Loucy (cell line): Measurements from ENCODE around the gene TJP2.

Source experiments
- H2AFZ ChIP-seq: fragments of 200-600 bp; sonication (generic); 2 replicates; pipeline ENCODE4 v1.6.0; 2016; ENCODE audit warnings: antibody characterized with exemption, mild to moderate bottlenecking, low read length, moderate library complexity
- H3F3A ChIP-seq: fragments of 200-600 bp; 2 replicates; pipeline ENCODE4 v1.6.0; 2016; ENCODE audit warnings: antibody characterized with exemption, low read depth, mild to moderate bottlenecking
- H3K27me3 ChIP-seq: fragments of 200-600 bp; sonication (generic); 2 replicates; pipeline ENCODE4 v1.6.1; 2014; ENCODE audit warnings: low read length, mild to moderate bottlenecking; ENCODE audit not compliant: insufficient read depth, poor library complexity, severe bottlenecking
- H3K36me3 ChIP-seq: fragments of 200-600 bp; sonication (generic); 2 replicates; pipeline ENCODE4 v1.6.1; 2016; ENCODE audit warnings: low read length; ENCODE audit not compliant: insufficient read depth
- H3K4me1 ChIP-seq: fragments of 200-600 bp; sonication (generic); 2 replicates; pipeline ENCODE4 v1.5.1; 2014; ENCODE audit warnings: low read length, mild to moderate bottlenecking; ENCODE audit not compliant: insufficient read depth, poor library complexity, severe bottlenecking
- H3K4me2 ChIP-seq: fragments of 200-600 bp; sonication (generic); 2 replicates; pipeline ENCODE4 v1.6.0; 2014; ENCODE audit warnings: antibody characterized with exemption, low read length, low read depth, mild to moderate bottlenecking; ENCODE audit not compliant: poor library complexity, severe bottlenecking
- H3K4me3 ChIP-seq: fragments of 200-600 bp; sonication (generic); 2 replicates; pipeline ENCODE4 v1.5.1; 2014; ENCODE audit warnings: low read length, mild to moderate bottlenecking, mixed read lengths; ENCODE audit not compliant: poor library complexity, severe bottlenecking
- H3K79me2 ChIP-seq: fragments of 200-600 bp; sonication (generic); 2 replicates; pipeline ENCODE4 v1.6.1; 2014; ENCODE audit warnings: low read length; ENCODE audit not compliant: insufficient read depth
- H3K9ac ChIP-seq: fragments of 200-600 bp; sonication (generic); 2 replicates; pipeline ENCODE4 v1.6.0; 2014; ENCODE audit warnings: mild to moderate bottlenecking, low read depth, low read length, moderate library complexity; ENCODE audit not compliant: poor library complexity, severe bottlenecking
- H3K9me2 ChIP-seq: fragments of 200-600 bp; sonication (generic); replicated peaks from 2 replicates; pipeline ENCODE4 v1.6.1; 2016; ENCODE audit warnings: low read depth, low read length, mixed read lengths
- H3K9me3 ChIP-seq: fragments of 200-600 bp; sonication (generic); 2 replicates; pipeline ENCODE4 v1.6.1; 2014; ENCODE audit warnings: mild to moderate bottlenecking, antibody characterized with exemption, low read length, low read depth; ENCODE audit not compliant: insufficient read depth
- H4K20me1 ChIP-seq: fragments of 200-600 bp; sonication (generic); 2 replicates; pipeline ENCODE4 v1.6.0; 2014; ENCODE audit warnings: antibody characterized with exemption, low read length, mild to moderate bottlenecking; ENCODE audit not compliant: insufficient read depth, poor library complexity, severe bottlenecking
- CTCF ChIP-seq: fragments of 200-600 bp; sonication (generic); conservative IDR thresholded peaks from 2 replicates; pipeline ENCODE4 v1.5.1; 2014; ENCODE audit warnings: mild to moderate bottlenecking, antibody characterized with exemption, low read length
- EZH2phosphoT487 ChIP-seq: fragments of 200-600 bp; IDR thresholded peaks from 2 replicates; pipeline ENCODE4 v1.6.1; 2018; ENCODE audit warnings: antibody characterized with exemption, mild to moderate bottlenecking, moderate library complexity, borderline replicate concordance

TJP2 gene

GRCh38 chr9:69194702-69195418 is 20.8 kb downstream of the TJP2 start:
- Histone ChIP-seq H4K20me1 (peaks cover 20% of the 10 kb centered on the region), H3K9me2 (no peaks in the 10 kb centered on the region), H3K4me1 (peaks cover 41% of the 10 kb centered on the region), H3K4me3 (no peak overlapping the region), H3F3A (no peaks in the 10 kb centered on the region), H3K36me3 (no peaks in the 10 kb centered on the region), H3K4me2 (no peak overlapping the region), H3K79me2 (peaks cover 95% of the 10 kb centered on the region), H2AFZ (no peak overlapping the region), H3K9ac (no peak overlapping the region), H3K9me3 (no peaks in the 10 kb centered on the region), H3K27me3 (no peaks in the 10 kb centered on the region)
- TF ChIP-seq EZH2phosphoT487: no peak
- TF ChIP-seq CTCF: no peak

GRCh38 chr9:69195668-69196067 is 21.6 kb downstream of the TJP2 start:
- Histone ChIP-seq H3K36me3 (no peaks in the 10 kb centered on the region), H3K4me3 (no peak overlapping the region), H2AFZ (no peak overlapping the region), H3K9ac (no peak overlapping the region), H3K4me2 (no peak overlapping the region), H4K20me1 (peaks cover 28% of the 10 kb centered on the region), H3K9me3 (no peaks in the 10 kb centered on the region), H3F3A (no peaks in the 10 kb centered on the region), H3K79me2 (peaks cover 94% of the 10 kb centered on the region), H3K4me1 (peaks cover 41% of the 10 kb centered on the region), H3K9me2 (no peaks in the 10 kb centered on the region), H3K27me3 (no peaks in the 10 kb centered on the region)
- TF ChIP-seq EZH2phosphoT487 (no peak), CTCF (no peak)

- TF ChIP-seq CTCF (no peak), EZH2phosphoT487 (no peak)
- H3K4me1 ChIP-seq: peaks cover 25% of the 10 kb centered on the region
- no peak overlapping the region for H2AFZ ChIP-seq
- no peak overlapping the region for H3K4me2 ChIP-seq
- no peak overlapping the region for H3K4me3 ChIP-seq
- peaks cover 95% of the 10 kb centered on the region for H3K79me2 ChIP-seq
- no peaks in the 10 kb centered on the region for H3K9me3 ChIP-seq
- no peaks in the 10 kb centered on the region for H3K9me2 ChIP-seq
- H3K36me3 ChIP-seq: no peaks in the 10 kb centered on the region
- no peaks in the 10 kb centered on the region for H3F3A ChIP-seq
- peaks cover 33% of the 10 kb centered on the region for H4K20me1 ChIP-seq
- no peak overlapping the region for H3K9ac ChIP-seq
- H3K27me3 ChIP-seq: no peaks in the 10 kb centered on the region
These were observed 23.6 kb downstream of the TJP2 start for GRCh38 chr9:69197687-69198086.
